ENCODE data around the gene TIMM23. TPM values are rescaled to one million over a fixed set of nuclear protein-coding genes. Genes with fewer than 3 reads are reported as not detected.

Gene TIMM23
- total and polyA plus RNA-seq, 10 of the 15 experiments (the other 5 are each of a cell fraction or from before 2014, with no cell fraction given), result 90.0 to 228 (median 120) TPM

- TF ChIP-seq, protein P1, sequence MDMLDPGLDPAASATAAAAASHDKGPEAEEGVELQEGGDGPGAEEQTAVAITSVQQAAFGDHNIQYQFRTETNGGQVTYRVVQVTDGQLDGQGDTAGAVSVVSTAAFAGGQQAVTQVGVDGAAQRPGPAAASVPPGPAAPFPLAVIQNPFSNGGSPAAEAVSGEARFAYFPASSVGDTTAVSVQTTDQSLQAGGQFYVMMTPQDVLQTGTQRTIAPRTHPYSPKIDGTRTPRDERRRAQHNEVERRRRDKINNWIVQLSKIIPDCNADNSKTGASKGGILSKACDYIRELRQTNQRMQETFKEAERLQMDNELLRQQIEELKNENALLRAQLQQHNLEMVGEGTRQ (IDR thresholded peaks at IDR 0.05; ENCODE audit: borderline replicate concordance, low read depth, low read length), result no peak
- no peak for TF ChIP-seq ETV6 (conservative IDR thresholded peaks at IDR 0.05 in 1 of 2, IDR thresholded peaks at IDR 0.05 in 1 of 2; ENCODE audit: borderline replicate concordance in 1 of 2, low read depth in 1 of 2)
- TF ChIP-seq KDM1A (IDR thresholded peaks at IDR 0.05; ENCODE audit: borderline replicate concordance), result no peak
- TF ChIP-seq MYB (IDR thresholded peaks at IDR 0.05; ENCODE audit: borderline replicate concordance, low read depth, low read length), result no peak
- peak; percentile 82 for TF ChIP-seq RUNX3 (IDR thresholded peaks at IDR 0.05; ENCODE audit: low read length)
- no peak for TF ChIP-seq KLF5 (IDR thresholded peaks at IDR 0.05; ENCODE audit: partially characterized antibody)
Measured at GRCh38 chr10:46022978-46023702, 50.9 kb downstream of the TIMM23 start (continued).

- H3K79me2 ChIP-seq (ENCODE audit: control insufficient read depth, insufficient read depth, low read length), result peaks cover 93% of the 10 kb centered on the region
- ChIA-PET CTCF (interaction anchor here (1.6 to 1.9 kb wide), 2 partner anchors 560 to 775 kb away, joined by 5 to 7 read pairs; no protein-coding TSS in a partner anchor), POLR2A (no interaction called here), SMC1A (ENCODE audit: uncharacterized antibody, unreplicated experiment) (interaction anchor here (1.6 to 2.7 kb wide), 3 partner anchors 9 to 790 kb away, joined by 4 to 6 read pairs (median 5); no protein-coding TSS in a partner anchor), RAD21 (ENCODE audit: unreplicated experiment) (no interaction called here)
- no peak for DNase-seq (ENCODE audit: low read depth, low spot score)
- H2AFZ ChIP-seq (ENCODE audit: control insufficient read depth, low read depth, low read length), result no peak overlapping the region
- BruUV-seq (replicated peaks), result no TSS peak
- no peak overlapping the region for H3K27ac ChIP-seq (ENCODE audit: control insufficient read depth, insufficient read depth)
- H3K4me2 ChIP-seq (ENCODE audit: control insufficient read depth, insufficient read depth), result peak overlapping the region; percentile 35; the same call in 1 of the 2 replicates
- no peaks in the 10 kb centered on the region; the same call in 1 of the 2 replicates for H4K20me1 ChIP-seq (ENCODE audit: control insufficient read depth, insufficient read depth)
- H3K4me1 ChIP-seq (ENCODE audit: control insufficient read depth, insufficient read depth, low read length), result peaks cover 9% of the 10 kb centered on the region
- TF ChIP-seq SREBF1 (IDR thresholded peaks at IDR 0.05; ENCODE audit: low read length) (no peak), BCLAF1 (IDR thresholded peaks at IDR 0.05) (no peak), IRF5 (IDR thresholded peaks at IDR 0.05; ENCODE audit: borderline replicate concordance) (no peak), ZSCAN29 (IDR thresholded peaks at IDR 0.05) (no peak), NR2F1 (conservative IDR thresholded peaks at IDR 0.05) (no peak), SMC3 (IDR thresholded peaks at IDR 0.05; ENCODE audit: borderline replicate concordance, low read length) (no peak), HDAC6 (IDR thresholded peaks at IDR 0.05; ENCODE audit: unreplicated experiment) (no peak)
- 0 out of 4 replicates have a peak, but pooled peaks cover 0 to 3% of the 10 kb centered on the region in 2 experiments for H3K36me3 ChIP-seq (ENCODE audit: control insufficient read depth in 2 of 2, insufficient read depth in 2 of 2, low read length in 1 of 2)
- ATAC-seq, result no peak
- FAIRE-seq, result no peak
- no peak overlapping the region for H3K4me3 ChIP-seq
- no peak overlapping the region for H3K9ac ChIP-seq (ENCODE audit: control insufficient read depth, insufficient read depth, low read length)
- no peaks in the 10 kb centered on the region for H3K9me3 ChIP-seq (replicated peaks; ENCODE audit: control insufficient read depth, insufficient read depth, low read length)
- in situ Hi-C loops (cut with MboI), result loop anchor here (5.0 to 10.0 kb wide), 3 partner anchors 563 to 1020 kb away; partner anchors contain the start of gene ZNF22
- H3K27me3 ChIP-seq (replicated peaks in 1 of 2; ENCODE audit: control insufficient read depth in 2 of 2, insufficient read depth in 2 of 2, low read length in 1 of 2), result no peaks in the 10 kb centered on the region
- intact Hi-C loops (cut with micrococcal nuclease; ENCODE audit: unreplicated experiment), result loop anchor here (5.0 to 10.0 kb wide), 2 partner anchors 560 to 773 kb away; no protein-coding TSS in a partner anchor
Measured at GRCh38 chr10:46024948-46025347, 52.7 kb downstream of the TIMM23 start.
